WTC11 (cell line): ENCODE measurements around the gene TNFRSF1B. TPM values are rescaled to one million over a fixed set of nuclear protein-coding genes. Genes with fewer than 3 reads are reported as not detected.
"Not testable (repeated sequence)": the region's sequence is repeated elsewhere in the genome, so short reads cannot be mapped to it uniquely, and the experiment has no call there.

Source experiments
- ATAC-seq: fragments of 200-7000 bp; cut with Tn5 transposase; 2 replicates; pipeline ENCODE4 v1.10.0; 2021; ENCODE audit warnings: mild to moderate bottlenecking, moderate library complexity
- CTCF ChIA-PET: fragments of 300-600 bp; sonication (Branson Sonifier 250); formaldehyde crosslinking; loops from one replicate; lab custom pipeline; 2021; ENCODE audit warnings: antibody characterized with exemption; lab: Charles Lee
- POLR2A ChIA-PET: fragments of 350-600 bp; sonication (Branson Sonifier 250); formaldehyde crosslinking; loops from one replicate; lab custom pipeline; 2021; ENCODE audit warnings: antibody characterized with exemption; lab: Charles Lee
- DNase-seq: peaks from one replicate; pipeline ENCODE4 v3.0.0; 2021; ENCODE audit warnings: low spot score
- H3K27ac Mint-ChIP-seq: 2 replicates; pipeline ENCODE4 v1.8.0; 2021; ENCODE audit warnings: mixed read lengths
- H3K27me3 Mint-ChIP-seq: 2 replicates; pipeline ENCODE4 v1.8.0; 2021; ENCODE audit warnings: low read depth, mild to moderate bottlenecking, moderate library complexity, mixed read lengths
- H3K36me3 Mint-ChIP-seq: 2 replicates; pipeline ENCODE4 v1.8.0; 2021; ENCODE audit warnings: mixed read lengths
- H3K4me1 Mint-ChIP-seq: 2 replicates; pipeline ENCODE4 v1.8.0; 2022; ENCODE audit warnings: mixed read lengths
- H3K4me3 Mint-ChIP-seq: 2 replicates; pipeline ENCODE4 v1.8.0; 2021; ENCODE audit warnings: mild to moderate bottlenecking, moderate library complexity, mixed read lengths
- H3K9me3 Mint-ChIP-seq: 2 replicates; pipeline ENCODE4 v1.8.0; 2021; ENCODE audit warnings: mixed read lengths
- FOXJ3 ChIP-seq: sonication (generic); formaldehyde crosslinking; IDR thresholded peaks from 2 replicates; pipeline ENCODE4 v1.9.0; 2021; ENCODE audit warnings: missing genetic modification reagents, mild to moderate bottlenecking, borderline replicate concordance
- GTF2I ChIP-seq: fragments of 250-450 bp; sonication (Bioruptor Pico); conservative IDR thresholded peaks from 2 replicates; pipeline ENCODE4 v1.4.0; 2021; ENCODE audit warnings: mild to moderate bottlenecking
- total RNA-seq: library from RNA; stranded (reverse); gene quantifications from 3 replicates; pipeline ENCODE4 v1.2.3, GENCODE V29; 2021
- TF ChIP-seq, protein P1 (sequence below): sonication (generic); formaldehyde crosslinking; IDR thresholded peaks from 2 replicates; pipeline ENCODE4 v1.8.1; 2023; ENCODE audit warnings: mild to moderate bottlenecking, moderate library complexity, missing genetic modification reagents
- TF ChIP-seq, protein P2 (sequence below): fragments of 250-450 bp; sonication (Bioruptor Pico); IDR thresholded peaks from 2 replicates; pipeline ENCODE4 v1.9.0; 2021; ENCODE audit warnings: mild to moderate bottlenecking
- TF ChIP-seq, protein P3 (sequence below): fragments of 250-450 bp; sonication (Bioruptor Pico); IDR thresholded peaks from 2 replicates; pipeline ENCODE4 v1.9.0; 2021; ENCODE audit warnings: mild to moderate bottlenecking, borderline replicate concordance
- TF ChIP-seq, protein P4 (sequence below): sonication (generic); formaldehyde crosslinking; IDR thresholded peaks from 2 replicates; pipeline ENCODE4 v1.8.1; 2022; ENCODE audit warnings: mild to moderate bottlenecking, moderate library complexity, missing genetic modification reagents
- TF ChIP-seq, protein P5 (sequence below): sonication (generic); formaldehyde crosslinking; IDR thresholded peaks from 2 replicates; pipeline ENCODE4 v1.8.0; 2022; ENCODE audit warnings: missing genetic modification reagents

Gene TNFRSF1B
- total RNA-seq, 1 experiment from 2014 or later = 2.7 TPM

DNA sequence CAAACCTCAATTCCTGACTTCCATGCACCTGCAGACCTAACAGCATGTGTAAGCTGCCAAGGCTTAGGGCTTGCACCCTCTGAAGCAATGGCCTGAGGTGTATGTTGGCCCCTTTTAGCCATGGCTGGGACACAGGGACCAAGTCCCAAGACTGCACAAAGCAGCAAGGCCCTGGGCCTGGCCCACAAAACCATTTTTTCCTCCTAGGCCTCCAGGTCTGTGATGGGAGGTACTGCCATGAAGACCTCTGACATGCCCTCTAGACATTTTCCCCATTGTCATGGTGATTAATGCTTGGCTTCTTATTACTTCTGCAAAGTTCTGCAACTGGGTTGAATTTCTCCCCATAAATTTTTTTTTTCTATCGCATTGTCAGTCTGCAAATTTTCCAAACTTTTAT is 55.9 kb downstream of the TNFRSF1B start:
- H3K4me1 Mint-ChIP-seq, ATAC-seq, DNase-seq, CTCF ChIA-PET, POLR2A ChIA-PET, H3K4me3 Mint-ChIP-seq, H3K27ac Mint-ChIP-seq: not testable (repeated sequence)
- H3K27me3 Mint-ChIP-seq = peaks cover 12% of the 10 kb centered on the region
- peaks cover 38% of the 10 kb centered on the region for H3K9me3 Mint-ChIP-seq
- peaks cover 18% of the 10 kb centered on the region for H3K36me3 Mint-ChIP-seq

DNA sequence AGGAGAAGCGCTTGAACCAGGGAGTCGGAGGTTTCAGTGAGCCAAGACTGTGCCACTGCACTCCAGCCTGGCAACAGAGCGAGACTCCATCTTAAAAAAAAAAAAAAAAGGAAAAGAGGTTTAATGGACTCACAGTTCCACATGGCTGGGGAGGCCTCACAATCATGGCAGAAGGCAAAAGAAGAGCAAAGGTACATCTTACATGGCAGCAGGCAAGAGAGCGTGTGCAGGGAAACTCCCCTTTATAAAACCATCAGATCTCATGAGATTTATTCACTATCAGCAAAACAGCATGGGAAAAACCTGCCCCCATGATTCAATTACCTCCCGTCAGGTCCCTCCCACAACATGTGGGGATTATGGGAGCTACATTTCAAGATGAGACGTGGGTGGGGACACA is 57.3 kb downstream of the TNFRSF1B start:
- H3K9me3 Mint-ChIP-seq = peaks cover 38% of the 10 kb centered on the region
- POLR2A ChIA-PET, DNase-seq, H3K4me3 Mint-ChIP-seq, H3K27ac Mint-ChIP-seq, ATAC-seq, H3K4me1 Mint-ChIP-seq, CTCF ChIA-PET: not testable (repeated sequence)
- H3K27me3 Mint-ChIP-seq = peaks cover 12% of the 10 kb centered on the region
- H3K36me3 Mint-ChIP-seq = peaks cover 18% of the 10 kb centered on the region

DNA sequence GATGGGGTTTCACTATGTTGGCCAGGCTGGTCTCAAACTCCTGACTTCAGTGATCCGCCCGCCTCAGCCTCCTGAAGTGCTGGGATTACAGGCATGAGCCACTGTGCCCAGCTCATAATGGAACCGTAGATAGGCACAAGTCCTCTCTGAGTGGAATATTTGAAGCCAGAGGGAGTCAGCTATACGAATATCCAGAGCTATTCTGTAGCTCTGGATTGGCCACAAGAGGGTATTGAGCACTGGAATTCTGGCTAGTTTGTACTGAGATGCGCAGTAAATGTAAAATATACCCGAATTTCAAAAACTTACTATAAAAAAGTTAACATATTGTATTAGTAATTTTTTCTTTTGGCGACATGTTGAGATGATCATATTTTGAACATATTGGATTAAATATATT is 62.2 kb downstream of the TNFRSF1B start:
- ChIA-PET POLR2A (no interaction called here), CTCF (interaction anchor here (0.6 to 2.5 kb wide), 12 partner anchors 10 to 387 kb away, joined by 3 to 10 read pairs (median 3); no protein-coding TSS in a partner anchor)
- Mint-ChIP-seq H3K4me3 (no peak overlapping the region), H3K9me3 (peaks cover 7% of the 10 kb centered on the region), H3K27ac (no peak overlapping the region), H3K27me3 (no peaks in the 10 kb centered on the region), H3K36me3 (0 out of 2 replicates have a peak, but pooled peaks cover 2% of the 10 kb centered on the region), H3K4me1 (peaks cover 17% of the 10 kb centered on the region)
- DNase-seq = no peak
- no peak for ATAC-seq
- TF ChIP-seq GTF2I (CRISPR knock-in tag) (no peak), FOXJ3 (CRISPR knock-in tag) (no peak)
- TF ChIP-seq, protein P1, sequence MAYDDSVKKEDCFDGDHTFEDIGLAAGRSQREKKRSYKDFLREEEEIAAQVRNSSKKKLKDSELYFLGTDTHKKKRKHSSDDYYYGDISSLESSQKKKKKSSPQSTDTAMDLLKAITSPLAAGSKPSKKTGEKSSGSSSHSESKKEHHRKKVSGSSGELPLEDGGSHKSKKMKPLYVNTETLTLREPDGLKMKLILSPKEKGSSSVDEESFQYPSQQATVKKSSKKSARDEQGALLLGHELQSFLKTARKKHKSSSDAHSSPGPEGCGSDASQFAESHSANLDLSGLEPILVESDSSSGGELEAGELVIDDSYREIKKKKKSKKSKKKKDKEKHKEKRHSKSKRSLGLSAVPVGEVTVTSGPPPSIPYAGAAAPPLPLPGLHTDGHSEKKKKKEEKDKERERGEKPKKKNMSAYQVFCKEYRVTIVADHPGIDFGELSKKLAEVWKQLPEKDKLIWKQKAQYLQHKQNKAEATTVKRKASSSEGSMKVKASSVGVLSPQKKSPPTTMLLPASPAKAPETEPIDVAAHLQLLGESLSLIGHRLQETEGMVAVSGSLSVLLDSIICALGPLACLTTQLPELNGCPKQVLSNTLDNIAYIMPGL (CRISPR knock-in tag) = no peak
- TF ChIP-seq, protein P2, sequence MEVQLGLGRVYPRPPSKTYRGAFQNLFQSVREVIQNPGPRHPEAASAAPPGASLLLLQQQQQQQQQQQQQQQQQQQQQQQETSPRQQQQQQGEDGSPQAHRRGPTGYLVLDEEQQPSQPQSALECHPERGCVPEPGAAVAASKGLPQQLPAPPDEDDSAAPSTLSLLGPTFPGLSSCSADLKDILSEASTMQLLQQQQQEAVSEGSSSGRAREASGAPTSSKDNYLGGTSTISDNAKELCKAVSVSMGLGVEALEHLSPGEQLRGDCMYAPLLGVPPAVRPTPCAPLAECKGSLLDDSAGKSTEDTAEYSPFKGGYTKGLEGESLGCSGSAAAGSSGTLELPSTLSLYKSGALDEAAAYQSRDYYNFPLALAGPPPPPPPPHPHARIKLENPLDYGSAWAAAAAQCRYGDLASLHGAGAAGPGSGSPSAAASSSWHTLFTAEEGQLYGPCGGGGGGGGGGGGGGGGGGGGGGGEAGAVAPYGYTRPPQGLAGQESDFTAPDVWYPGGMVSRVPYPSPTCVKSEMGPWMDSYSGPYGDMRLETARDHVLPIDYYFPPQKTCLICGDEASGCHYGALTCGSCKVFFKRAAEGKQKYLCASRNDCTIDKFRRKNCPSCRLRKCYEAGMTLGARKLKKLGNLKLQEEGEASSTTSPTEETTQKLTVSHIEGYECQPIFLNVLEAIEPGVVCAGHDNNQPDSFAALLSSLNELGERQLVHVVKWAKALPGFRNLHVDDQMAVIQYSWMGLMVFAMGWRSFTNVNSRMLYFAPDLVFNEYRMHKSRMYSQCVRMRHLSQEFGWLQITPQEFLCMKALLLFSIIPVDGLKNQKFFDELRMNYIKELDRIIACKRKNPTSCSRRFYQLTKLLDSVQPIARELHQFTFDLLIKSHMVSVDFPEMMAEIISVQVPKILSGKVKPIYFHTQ = no peak
- TF ChIP-seq, protein P3, sequence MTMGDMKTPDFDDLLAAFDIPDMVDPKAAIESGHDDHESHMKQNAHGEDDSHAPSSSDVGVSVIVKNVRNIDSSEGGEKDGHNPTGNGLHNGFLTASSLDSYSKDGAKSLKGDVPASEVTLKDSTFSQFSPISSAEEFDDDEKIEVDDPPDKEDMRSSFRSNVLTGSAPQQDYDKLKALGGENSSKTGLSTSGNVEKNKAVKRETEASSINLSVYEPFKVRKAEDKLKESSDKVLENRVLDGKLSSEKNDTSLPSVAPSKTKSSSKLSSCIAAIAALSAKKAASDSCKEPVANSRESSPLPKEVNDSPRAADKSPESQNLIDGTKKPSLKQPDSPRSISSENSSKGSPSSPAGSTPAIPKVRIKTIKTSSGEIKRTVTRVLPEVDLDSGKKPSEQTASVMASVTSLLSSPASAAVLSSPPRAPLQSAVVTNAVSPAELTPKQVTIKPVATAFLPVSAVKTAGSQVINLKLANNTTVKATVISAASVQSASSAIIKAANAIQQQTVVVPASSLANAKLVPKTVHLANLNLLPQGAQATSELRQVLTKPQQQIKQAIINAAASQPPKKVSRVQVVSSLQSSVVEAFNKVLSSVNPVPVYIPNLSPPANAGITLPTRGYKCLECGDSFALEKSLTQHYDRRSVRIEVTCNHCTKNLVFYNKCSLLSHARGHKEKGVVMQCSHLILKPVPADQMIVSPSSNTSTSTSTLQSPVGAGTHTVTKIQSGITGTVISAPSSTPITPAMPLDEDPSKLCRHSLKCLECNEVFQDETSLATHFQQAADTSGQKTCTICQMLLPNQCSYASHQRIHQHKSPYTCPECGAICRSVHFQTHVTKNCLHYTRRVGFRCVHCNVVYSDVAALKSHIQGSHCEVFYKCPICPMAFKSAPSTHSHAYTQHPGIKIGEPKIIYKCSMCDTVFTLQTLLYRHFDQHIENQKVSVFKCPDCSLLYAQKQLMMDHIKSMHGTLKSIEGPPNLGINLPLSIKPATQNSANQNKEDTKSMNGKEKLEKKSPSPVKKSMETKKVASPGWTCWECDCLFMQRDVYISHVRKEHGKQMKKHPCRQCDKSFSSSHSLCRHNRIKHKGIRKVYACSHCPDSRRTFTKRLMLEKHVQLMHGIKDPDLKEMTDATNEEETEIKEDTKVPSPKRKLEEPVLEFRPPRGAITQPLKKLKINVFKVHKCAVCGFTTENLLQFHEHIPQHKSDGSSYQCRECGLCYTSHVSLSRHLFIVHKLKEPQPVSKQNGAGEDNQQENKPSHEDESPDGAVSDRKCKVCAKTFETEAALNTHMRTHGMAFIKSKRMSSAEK (CRISPR knock-in tag) = no peak
- TF ChIP-seq, protein P4, sequence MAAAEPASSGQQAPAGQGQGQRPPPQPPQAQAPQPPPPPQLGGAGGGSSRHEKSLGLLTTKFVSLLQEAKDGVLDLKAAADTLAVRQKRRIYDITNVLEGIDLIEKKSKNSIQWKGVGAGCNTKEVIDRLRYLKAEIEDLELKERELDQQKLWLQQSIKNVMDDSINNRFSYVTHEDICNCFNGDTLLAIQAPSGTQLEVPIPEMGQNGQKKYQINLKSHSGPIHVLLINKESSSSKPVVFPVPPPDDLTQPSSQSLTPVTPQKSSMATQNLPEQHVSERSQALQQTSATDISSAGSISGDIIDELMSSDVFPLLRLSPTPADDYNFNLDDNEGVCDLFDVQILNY (CRISPR knock-in tag) = no peak
- TF ChIP-seq, protein P5, sequence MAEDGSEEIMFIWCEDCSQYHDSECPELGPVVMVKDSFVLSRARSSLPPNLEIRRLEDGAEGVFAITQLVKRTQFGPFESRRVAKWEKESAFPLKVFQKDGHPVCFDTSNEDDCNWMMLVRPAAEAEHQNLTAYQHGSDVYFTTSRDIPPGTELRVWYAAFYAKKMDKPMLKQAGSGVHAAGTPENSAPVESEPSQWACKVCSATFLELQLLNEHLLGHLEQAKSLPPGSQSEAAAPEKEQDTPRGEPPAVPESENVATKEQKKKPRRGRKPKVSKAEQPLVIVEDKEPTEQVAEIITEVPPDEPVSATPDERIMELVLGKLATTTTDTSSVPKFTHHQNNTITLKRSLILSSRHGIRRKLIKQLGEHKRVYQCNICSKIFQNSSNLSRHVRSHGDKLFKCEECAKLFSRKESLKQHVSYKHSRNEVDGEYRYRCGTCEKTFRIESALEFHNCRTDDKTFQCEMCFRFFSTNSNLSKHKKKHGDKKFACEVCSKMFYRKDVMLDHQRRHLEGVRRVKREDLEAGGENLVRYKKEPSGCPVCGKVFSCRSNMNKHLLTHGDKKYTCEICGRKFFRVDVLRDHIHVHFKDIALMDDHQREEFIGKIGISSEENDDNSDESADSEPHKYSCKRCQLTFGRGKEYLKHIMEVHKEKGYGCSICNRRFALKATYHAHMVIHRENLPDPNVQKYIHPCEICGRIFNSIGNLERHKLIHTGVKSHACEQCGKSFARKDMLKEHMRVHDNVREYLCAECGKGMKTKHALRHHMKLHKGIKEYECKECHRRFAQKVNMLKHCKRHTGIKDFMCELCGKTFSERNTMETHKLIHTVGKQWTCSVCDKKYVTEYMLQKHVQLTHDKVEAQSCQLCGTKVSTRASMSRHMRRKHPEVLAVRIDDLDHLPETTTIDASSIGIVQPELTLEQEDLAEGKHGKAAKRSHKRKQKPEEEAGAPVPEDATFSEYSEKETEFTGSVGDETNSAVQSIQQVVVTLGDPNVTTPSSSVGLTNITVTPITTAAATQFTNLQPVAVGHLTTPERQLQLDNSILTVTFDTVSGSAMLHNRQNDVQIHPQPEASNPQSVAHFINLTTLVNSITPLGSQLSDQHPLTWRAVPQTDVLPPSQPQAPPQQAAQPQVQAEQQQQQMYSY (CRISPR knock-in tag) = no peak
